HG03439 (cell line): ENCODE results near the gene ARHGAP15.
A peak's percentile ranks its signal among the peaks of the same experiment; 100 is the strongest.

ENCODE experiments used
- ATAC-seq: cut with Tn5 transposase; IDR thresholded peaks from one replicate; pipeline ENCODE4 v1.9.1; 2021; ENCODE audit warnings: mild to moderate bottlenecking, moderate library complexity; ENCODE audit not compliant: unreplicated experiment

The ARHGAP15 gene

DNA sequence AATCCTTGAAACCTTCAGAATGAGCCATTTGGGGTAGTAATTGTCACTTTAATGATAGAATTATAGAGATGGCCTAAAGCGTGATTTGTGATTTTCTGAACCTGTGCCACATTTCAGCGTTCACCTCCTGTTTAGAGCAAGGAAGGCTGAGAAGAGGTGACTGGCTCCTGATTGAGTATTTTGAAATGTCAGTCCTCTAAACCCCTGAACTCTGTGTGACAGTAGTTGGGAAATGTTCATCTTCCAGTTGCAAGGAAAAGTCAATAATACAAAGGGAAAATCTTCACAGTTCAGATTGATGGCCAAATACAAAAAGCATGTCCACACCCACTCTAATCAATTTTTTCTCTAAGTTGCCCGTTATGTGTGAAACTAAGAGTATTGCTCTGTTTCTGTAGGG is 305.2 kb downstream of the ARHGAP15 start:
- no peak for ATAC-seq

DNA sequence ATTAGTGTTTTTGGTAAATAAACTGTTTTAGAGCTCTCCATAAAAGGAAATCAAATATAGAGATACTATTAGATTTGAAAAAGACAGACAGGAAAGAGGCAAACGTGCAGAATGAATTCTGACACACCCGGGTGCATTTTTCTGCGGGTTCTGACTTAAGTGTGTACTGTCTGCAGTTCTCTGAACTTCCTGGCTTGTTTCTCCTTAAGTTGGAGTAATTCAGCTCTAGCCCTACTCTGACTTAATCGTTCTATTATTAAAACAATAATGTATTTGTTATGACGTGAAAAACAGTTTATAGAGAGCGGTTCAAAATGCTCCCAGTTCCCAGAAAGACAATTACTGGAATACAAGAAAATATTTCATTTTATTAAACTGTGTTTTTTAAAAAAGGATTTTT is 305.9 kb downstream of the ARHGAP15 start:
- no peak for ATAC-seq

DNA sequence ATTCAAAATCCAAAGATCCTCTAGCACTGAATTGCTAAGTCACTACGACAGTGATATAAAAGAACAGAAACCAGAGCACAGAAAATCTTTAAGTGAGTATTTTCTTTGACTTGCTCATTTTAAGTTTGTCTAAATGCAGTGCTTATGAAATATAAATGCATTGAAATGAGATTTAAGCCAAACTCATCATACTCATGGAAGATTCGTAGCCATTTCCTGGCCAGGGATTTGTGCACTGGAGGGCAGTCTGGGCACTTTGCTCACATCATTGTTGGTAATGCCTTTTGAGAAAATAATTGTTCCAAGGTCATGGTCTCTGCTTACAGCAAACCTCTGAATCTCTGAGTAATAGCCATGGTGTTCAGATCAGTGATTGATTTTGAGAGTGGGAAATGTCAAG is 307.7 kb downstream of the ARHGAP15 start:
- no peak for ATAC-seq

DNA sequence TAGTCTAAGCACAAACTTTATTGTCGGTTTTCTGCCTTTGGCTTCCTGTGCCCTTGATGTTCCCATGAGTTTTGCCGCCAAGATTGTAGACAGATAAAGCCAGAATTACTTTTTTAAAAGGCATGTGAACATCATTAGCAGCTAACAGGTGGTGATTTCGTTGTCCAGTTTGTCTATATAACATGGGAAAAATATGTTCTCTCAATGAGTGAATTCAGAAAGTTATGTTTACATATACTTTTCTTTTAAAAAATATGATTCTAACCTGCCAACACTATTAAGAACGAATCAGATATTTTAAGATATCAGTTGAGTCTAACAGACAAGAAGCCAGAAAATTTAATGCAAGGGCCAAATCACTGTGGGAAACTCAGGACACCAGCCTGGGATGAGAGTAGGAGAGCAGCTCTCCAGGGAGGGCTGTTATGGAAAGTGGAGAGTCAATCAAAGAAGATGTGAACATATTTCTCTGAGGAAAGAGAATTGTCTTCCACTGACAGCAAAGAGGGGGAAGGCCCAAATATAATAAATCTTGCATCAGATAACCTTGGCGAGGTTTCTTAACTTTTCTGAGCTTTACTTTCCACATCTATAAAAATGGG is 311.3 kb downstream of the ARHGAP15 start:
- no peak for ATAC-seq

DNA sequence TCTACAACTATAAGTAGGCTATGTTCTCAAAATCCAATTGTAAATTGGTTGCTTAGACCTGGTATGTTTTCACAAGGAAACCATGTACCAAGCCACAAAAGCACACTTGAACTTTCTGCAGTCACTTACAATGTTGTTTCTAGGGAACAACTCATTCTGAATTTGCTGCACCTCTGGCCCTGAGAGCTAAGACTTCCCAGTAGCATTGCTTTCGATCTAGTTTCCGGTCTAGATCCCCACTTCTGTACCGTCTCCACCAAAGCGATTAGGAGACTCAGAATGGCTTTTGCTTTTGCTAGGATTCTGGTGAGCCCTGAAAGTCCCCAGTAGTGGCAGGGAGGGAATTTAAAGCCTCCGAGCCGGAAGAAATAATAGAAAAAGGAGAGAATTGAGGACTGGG is 313.0 kb downstream of the ARHGAP15 start:
- ATAC-seq = no peak

DNA sequence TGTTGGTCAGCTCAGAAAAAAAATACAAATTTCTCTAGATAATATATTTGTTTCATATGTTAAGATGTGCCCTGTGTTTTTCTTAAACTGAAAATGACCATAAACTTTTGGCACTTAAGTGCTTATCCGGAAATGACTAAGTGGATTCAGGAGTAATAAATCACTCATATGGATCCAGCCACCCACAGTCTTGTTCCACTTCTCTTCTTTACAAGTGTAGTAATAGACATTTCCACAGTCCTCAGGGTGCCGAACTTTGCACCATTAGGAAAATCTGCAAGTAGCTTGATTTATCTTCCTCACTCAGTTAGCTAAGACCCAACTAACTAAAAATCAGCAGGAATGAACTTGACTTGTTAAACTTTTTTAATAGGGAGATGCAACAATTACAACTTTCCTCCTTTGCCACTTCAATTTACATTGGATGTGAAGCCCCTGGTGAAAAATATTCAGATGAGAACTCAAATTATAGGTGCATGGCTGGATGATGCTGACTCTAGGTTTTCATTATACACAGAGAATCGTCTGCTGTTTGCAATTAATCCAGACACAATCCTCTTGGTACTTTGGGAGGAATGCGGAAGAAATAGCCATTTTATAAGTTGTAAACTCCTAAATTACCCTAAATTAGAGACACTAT is 322.5 kb downstream of the ARHGAP15 start:
- ATAC-seq = no peak

DNA sequence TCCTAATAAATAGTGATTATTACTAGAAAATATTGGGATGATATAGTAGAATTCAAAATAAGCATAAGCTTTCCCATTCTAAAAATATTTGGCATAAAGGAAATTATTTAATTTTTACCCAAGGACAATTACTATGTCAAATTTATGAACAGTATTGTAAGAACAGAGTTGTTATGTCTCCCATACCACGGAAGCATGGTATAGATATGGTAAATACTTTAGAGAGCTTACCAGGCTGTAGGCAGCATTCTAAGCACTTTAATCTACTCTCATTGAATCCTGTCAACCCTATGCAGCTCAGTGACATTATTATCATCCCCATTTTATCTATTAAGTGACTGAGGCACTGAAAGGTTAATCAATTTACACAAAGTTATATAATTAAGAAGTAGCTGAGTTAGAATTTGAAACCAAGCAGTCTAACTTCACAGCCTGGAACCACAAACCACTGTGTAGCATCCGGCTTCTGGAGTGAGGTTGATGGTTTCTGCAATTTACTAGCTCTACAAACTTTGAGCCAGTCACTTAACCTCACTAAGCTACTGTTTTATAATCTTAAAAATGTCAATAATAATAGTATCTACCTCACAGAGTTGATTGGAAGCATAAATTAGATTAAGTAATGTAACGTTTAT is 323.7 kb downstream of the ARHGAP15 start:
- ATAC-seq = no peak

DNA sequence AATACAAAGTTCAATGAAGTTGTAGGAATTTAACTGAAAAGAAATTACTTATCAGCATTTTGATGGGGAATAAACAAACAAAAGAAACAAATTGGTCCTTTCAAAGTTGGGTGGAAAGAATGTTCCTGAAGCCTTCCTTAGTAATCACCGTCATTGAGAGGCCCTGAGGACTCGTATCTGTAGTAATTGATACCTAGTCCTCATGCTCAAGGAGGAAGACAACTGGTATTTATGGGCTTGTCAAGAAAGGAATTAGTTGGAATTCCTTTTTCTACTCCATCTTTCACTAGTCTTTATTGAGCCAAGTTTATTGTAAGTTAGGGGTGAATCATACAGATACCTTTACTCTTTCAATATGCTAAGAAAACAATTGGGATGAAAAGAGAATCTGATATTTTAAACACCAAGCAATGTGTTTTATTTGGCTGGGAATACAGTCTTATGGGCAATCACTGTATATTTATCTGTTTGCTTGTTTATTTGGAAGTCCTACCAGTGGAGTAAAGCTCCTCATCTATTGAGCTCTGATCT is 324.8 kb downstream of the ARHGAP15 start:
- no peak for ATAC-seq

DNA sequence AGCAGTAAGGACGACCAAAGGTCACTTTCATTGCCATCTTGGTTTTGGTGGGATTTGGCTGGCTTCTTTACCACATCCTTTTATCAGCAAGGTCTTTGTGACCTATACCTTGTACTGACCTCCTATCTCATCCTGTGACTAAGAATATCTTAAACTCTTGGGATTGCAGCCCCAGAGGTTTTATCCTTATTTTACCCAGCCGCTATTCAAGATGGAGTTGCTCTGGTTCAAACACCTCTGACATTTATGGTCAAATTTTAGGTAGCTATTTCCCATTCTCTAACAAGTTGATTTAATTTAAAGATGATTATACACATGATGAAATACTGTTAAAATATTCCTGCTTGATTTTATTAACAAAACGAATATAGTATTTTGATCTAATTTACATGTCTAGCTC is 326.1 kb downstream of the ARHGAP15 start:
- ATAC-seq = no peak

DNA sequence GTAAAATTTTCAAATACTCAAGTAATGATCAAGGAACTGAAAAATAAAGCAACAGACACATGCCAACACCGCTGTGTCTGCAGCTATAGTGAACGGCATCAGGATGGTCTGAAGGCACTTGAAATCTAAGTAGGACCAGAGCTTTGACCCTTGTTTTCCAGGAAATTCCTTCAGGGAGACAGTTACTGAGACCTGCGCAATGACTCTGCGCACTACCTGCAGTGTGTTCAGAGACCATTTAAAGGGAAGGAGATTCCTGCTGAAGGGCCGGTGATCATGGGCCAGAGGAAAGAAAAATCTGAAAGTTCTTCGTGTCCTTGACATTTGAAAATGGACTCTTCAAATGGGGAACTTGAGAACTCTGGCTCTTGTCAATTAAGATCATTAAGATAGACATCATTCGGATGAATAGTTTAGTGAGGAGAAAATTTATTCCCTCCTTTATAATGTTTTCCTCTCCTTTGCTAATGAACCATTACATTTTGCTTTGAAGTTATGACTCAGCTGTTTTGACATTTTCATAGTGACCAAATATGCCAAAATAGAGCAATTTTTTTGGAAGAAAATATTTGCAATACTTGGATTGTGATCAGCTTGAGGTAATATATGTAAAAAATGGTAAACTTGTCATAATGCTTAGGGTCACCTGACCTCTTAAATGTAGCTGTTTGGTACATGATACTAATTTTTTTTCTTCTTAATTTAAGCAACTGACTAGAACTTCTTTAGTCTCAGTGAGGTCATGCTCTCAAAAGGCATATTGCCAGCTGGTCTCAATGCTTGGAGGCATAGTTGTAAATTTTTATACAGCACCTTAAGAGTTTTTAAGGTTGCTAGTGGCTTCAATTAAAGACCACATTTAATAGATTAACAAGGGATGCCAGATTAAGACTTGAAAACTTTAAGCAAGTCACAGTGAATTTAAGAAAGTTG is 329.3 kb downstream of the ARHGAP15 start:
- no peak for ATAC-seq

DNA sequence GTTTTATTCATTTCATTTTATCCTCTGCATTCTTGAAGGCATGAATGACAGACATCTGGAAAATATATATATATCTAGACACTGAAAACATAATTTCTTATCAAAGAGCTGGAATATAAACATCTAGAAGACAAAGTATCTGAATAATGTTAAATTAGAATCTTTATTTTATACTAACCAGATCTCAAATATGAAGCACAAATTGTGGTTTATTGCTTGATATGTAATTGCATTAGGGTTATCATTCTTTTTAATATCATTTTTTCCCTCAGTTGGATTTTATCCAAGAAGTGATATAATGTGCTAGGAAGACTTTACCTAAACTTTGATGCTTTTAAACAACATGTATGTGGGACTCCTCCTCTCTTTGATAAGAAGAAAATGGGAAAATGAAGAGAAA is 331.2 kb downstream of the ARHGAP15 start:
- no peak for ATAC-seq

DNA sequence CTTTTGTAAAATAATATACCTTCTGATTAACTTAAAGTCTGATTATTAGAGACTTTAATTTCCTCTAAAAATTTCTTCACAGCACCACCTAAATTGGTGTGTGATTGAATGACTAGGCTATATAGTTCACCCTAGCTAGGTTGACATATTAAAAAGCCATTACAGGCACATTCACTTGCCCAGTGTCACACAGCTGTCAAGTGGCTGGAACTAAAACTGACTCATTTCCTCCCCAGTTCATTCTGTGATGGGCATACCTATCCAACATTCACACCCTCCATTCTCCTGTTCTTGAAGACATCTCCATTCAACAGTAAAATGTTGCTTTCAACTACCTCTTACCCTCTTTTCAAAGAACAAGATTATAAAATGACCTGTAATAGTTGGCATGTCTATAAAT is 334.5 kb downstream of the ARHGAP15 start:
- ATAC-seq = peak; percentile 53

DNA sequence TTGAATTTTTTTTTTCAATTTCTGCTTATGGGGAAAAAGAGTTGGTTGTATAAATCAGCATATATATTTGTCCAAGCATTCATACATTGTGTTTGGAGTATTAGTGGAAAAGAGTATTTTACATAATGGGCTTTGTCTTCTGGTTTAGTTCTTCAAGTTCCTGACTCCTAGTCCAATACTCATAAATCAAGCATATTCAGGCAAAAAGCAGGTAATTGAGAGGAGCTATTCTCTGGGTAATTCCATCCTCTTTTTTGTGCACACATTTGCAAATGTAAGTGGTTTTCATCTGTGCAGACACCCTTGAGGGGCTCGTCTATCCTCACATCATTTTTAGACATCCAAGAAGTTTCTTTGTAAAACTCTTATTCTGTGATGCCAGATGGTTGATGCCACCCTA is 337.2 kb downstream of the ARHGAP15 start:
- no peak for ATAC-seq

DNA sequence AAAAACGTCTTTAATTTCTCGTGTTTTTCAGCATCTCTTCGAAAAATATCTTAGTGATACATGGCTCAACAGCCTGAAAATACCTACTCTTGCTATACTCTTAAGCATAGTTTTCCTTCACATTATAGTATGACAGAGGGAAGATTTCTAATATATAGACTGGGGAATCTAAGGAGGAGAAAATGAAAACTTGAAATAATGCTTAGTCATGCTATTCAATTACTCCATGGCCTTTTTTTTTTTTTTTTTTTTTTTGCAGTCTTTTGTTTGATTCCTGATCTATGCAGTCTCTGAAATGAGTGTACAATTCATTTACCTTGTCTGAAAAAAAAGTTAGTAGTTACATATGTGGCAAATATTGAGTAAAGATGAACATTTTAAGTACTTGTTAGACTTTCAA is 337.8 kb downstream of the ARHGAP15 start:
- no peak for ATAC-seq

DNA sequence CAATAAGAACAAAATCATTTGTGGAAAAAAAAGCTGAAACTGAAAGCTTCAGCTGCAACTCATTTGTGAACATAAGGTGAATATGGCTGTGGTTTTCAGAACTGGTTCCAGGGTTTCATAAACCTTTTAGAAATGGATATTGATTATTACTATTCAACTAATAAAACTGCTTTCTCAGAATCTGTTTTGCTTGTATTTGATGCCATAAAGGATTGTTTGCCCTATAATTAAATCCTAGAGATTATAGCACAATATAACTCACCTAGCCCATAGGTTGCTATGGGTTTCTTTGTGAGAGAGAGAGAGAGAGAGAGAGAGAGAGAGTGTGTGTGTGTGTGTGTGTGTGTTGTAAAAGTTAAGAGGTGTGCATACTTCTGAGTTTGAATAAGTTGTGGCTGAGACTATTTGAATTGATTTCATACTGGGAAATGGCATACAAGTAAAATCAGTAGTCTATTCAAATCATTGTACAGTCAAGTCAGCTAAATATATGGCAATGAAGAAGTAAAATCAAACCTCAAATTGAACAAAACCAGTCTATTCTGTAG is 339.2 kb downstream of the ARHGAP15 start:
- peak; percentile 72 for ATAC-seq

DNA sequence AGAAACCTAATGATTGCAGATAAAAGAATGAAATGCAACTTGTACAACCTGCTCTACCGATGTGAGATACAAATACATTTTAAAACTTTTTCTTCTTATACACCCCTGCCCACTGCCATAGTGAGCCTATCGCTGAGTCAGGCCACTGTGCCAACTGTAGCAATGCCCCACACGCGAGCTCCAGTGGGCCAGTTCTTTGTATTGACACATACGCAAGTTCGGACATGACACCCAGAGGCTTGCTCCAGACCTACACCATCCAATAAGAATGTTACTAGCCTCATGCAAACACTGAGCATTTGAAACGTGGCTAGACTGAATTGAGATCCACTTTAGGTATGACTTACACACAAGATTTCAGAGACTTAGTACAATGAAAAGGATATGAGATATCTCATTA is 340.1 kb downstream of the ARHGAP15 start:
- no peak for ATAC-seq

DNA sequence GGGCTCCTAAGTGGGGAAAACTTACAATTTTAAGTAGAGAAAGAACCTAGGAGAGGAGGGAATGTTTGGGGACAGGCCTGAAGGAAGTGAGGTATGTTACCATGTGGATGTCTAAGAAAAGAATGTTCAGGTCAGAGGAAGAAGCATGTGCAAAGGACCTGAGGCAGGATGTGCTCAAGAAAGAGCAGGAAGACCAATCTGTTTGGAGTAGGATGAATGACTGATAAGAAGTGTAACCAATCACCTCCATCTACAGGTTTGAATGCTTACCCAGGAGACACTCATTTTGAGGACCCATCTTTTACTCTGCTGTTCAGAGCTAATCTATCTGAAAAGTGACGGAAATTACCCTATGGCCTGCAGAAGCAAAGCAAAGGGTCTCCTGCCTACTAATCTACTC is 342.3 kb downstream of the ARHGAP15 start:
- no peak for ATAC-seq

DNA sequence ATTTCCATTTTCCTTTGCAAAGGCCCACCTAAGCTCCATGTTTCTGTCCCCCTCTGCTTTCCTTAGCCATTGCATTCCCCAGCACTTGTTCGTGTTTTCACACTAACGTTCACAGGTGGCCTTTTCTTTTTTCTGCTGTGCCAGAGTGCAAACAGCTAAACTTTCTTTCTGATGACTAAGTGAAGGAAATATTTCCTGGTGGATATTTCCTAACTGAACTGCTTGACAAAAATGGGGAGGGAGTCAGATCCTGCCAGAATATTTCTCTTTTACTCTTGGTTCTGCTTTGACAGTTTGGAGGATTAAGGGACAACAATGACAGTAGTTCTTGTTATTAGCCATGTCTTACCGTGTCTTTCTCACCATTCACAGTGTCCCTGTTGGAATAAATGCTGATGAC is 344.0 kb downstream of the ARHGAP15 start:
- no peak for ATAC-seq

DNA sequence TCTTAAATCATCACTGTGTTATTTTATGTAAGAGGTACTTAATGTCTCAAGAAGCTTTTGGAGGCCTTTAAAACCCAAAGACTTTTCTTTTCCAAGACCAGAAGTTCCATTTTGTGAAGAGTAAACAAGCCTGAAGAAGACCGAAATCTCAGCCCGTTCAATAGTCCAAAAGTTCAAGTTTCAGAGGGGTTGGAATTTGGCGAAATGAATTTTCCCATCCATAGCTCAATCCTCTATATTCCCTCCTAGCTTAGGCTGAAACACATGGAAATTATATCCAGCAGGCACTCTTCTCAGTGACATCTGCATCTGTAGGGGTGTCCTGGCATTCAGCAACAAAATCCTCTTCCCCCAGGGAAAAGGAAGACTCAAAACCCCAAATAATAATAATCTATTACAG is 344.6 kb downstream of the ARHGAP15 start:
- no peak for ATAC-seq

DNA sequence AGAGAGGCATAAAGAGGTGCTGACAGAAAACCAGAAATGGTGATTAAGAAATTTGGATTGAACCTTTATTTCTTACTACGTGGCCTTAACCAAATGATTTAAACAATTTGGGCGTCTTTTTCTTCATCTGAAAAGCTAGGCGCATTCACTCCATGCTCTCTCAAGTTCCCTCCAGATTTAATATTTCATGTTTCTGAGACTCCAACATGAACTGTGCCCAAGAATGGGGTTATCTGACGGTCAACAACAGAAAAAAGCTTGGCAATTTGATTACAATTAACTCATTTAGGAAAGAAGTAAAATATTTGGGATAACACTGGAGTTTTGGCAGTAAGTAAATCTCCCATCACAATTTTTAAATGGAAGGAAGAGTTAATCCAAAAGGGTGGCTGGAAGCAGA is 345.4 kb downstream of the ARHGAP15 start:
- ATAC-seq = no peak
